ENCODE results near the gene MCF2L. TPM values are rescaled to one million over a fixed set of nuclear protein-coding genes. Genes with fewer than 3 reads are reported as not detected.

The MCF2L gene
- total and polyA plus RNA-seq, 2 experiments from 2014 or later, result 4.8 to 25.6 TPM

- Histone ChIP-seq H3K4me1 (ENCODE audit: insufficient read depth) (peaks cover 8% of the 10 kb centered on the region; the same call in 1 of the 2 replicates), H3F3A (replicated peaks; ENCODE audit: low read depth) (0 out of 2 replicates have a peak, but pooled peaks cover 4% of the 10 kb centered on the region), H3K4me3 (no peak overlapping the region), H3K9me2 (ENCODE audit: insufficient read depth) (no peaks in the 10 kb centered on the region), H3K27ac (ENCODE audit: low read depth) (peak overlapping the region; percentile 55; the same call in 1 of the 2 replicates), H3K79me2 (replicated peaks; ENCODE audit: insufficient read depth) (no peaks in the 10 kb centered on the region), H4K20me1 (replicated peaks; ENCODE audit: insufficient read depth) (no peaks in the 10 kb centered on the region), H3K4me2 (peak overlapping the region; percentile 55; the same call in 1 of the 2 replicates), H3K27me3 (ENCODE audit: insufficient read depth) (no peaks in the 10 kb centered on the region), H2AFZ (no peak overlapping the region), H3K36me3 (ENCODE audit: insufficient read depth) (no peaks in the 10 kb centered on the region)
- DNase-seq (ENCODE audit: low spot score) (peak; percentile 48), ATAC-seq (peak; percentile 35)
- Mint-ChIP-seq H3K4me3 (peak overlapping the region; percentile 32; the same call in 2 of the 3 replicates), H3K27me3 (ENCODE audit: insufficient read depth, low read depth, poor library complexity) (peaks cover 2% of the 10 kb centered on the region), H3K9me3 (no peaks in the 10 kb centered on the region), H3K4me1 (peaks cover 16% of the 10 kb centered on the region), H3K27ac (peak overlapping the region; percentile 91), H3K36me3 (ENCODE audit: low read depth) (no peaks in the 10 kb centered on the region)
- TF ChIP-seq ZNF462 (CRISPR knock-in tag; IDR thresholded peaks at IDR 0.05), result no peak
- TF ChIP-seq REST (IDR thresholded peaks at IDR 0.05; ENCODE audit: unreplicated experiment), result no peak
- TF ChIP-seq EZH2phosphoT487 (IDR thresholded peaks at IDR 0.05; ENCODE audit: unreplicated experiment), result no peak
- no peak for TF ChIP-seq ETS1 (IDR thresholded peaks at IDR 0.05)
Measured at GRCh38 chr13:113022391-113022744, 53.4 kb downstream of the MCF2L start.
